IMR-90 (cell line): Measurements from ENCODE around the gene MTMR6. TPM values are rescaled to one million over a fixed set of nuclear protein-coding genes. Genes with fewer than 3 reads are reported as not detected.

Experiments
- ATAC-seq: fragments of 200-7000 bp; cut with Tn5 transposase; 2 replicates; pipeline ENCODE4 v1.9.1; 2020; ENCODE audit warnings: low read depth, mild to moderate bottlenecking, moderate library complexity
- BruUV-seq: library from RNA; stranded (reverse); fragments of 400-500 nt; replicated peaks from 2 replicates; lab custom pipeline; 2021; lab: Mats Ljungman, UMichigan
- CTCF ChIA-PET: fragments of 300-600 bp; formaldehyde crosslinking; extraction: SDS; loops from one replicate; lab custom pipeline; 2021; ENCODE audit warnings: antibody characterized with exemption; lab: Yijun Ruan, JAX
- POLR2A ChIA-PET: fragments of 300-600 bp; sonication (Branson Sonifier 250); formaldehyde crosslinking; loops from one replicate; lab custom pipeline; 2022; ENCODE audit warnings: antibody characterized with exemption; ENCODE audit not compliant: unreplicated experiment; lab: Charles Lee
- DNase-seq: peaks from one replicate; pipeline ENCODE4 v3.0.0; 2013
- H2AFZ ChIP-seq: replicated peaks from 2 replicates; pipeline ENCODE3; 2013; ENCODE audit warnings: low read length, mild to moderate bottlenecking; ENCODE audit not compliant: poor library complexity
- H2AK5ac ChIP-seq: 2 replicates; pipeline ENCODE4 v1.6.1; 2013; ENCODE audit warnings: low read depth, low read length, inconsistent platforms
- H2AK9ac ChIP-seq: replicated peaks from 2 replicates; pipeline ENCODE3; 2013; ENCODE audit warnings: mild to moderate bottlenecking, low read depth, low read length, moderate library complexity; ENCODE audit not compliant: poor library complexity
- H2BK120ac ChIP-seq: 2 replicates; pipeline ENCODE4 v1.6.1; 2013; ENCODE audit warnings: low read depth, low read length, inconsistent platforms
- H2BK15ac ChIP-seq: 3 replicates; pipeline ENCODE4 v1.6.1; 2013; ENCODE audit warnings: low read depth, low read length, inconsistent platforms
- H2BK20ac ChIP-seq: 2 replicates; pipeline ENCODE4 v1.6.1; 2013; ENCODE audit warnings: low read depth, mild to moderate bottlenecking, inconsistent platforms, low read length, moderate library complexity
- H2BK5ac ChIP-seq: 2 replicates; pipeline ENCODE4 v1.6.1; 2013; ENCODE audit warnings: mild to moderate bottlenecking, low read depth, low read length, inconsistent platforms; ENCODE audit not compliant: poor library complexity, severe bottlenecking
- H3K14ac ChIP-seq: replicated peaks from 2 replicates; pipeline ENCODE4 v1.6.1; 2013; ENCODE audit warnings: low read depth, low read length, inconsistent platforms
- H3K18ac ChIP-seq: 2 replicates; pipeline ENCODE4 v1.6.1; 2013; ENCODE audit warnings: low read depth, low read length, control low read depth
- H3K23ac ChIP-seq: 2 replicates; pipeline ENCODE4 v1.6.1; 2013; ENCODE audit warnings: low read depth, low read length, inconsistent platforms
- H3K27ac ChIP-seq: 2 replicates; pipeline ENCODE4 v1.5.1; 2013; ENCODE audit warnings: mild to moderate bottlenecking, control low read depth, low read length; ENCODE audit not compliant: insufficient read depth
- H3K27me3 ChIP-seq: 2 replicates; pipeline ENCODE4 v1.6.1; 2013; ENCODE audit warnings: low read length; ENCODE audit not compliant: control insufficient read depth, insufficient read depth
- H3K36me3 ChIP-seq: 2 replicates; pipeline ENCODE4 v1.6.1; 2013; ENCODE audit warnings: low read length, mixed read lengths; ENCODE audit not compliant: control insufficient read depth, insufficient read depth
- H3K4ac ChIP-seq: 2 replicates; pipeline ENCODE4 v1.6.1; 2013; ENCODE audit warnings: low read depth, low read length, inconsistent platforms
- H3K4me1 ChIP-seq: 2 replicates; pipeline ENCODE4 v1.6.1; 2013; ENCODE audit warnings: low read length, mixed read lengths; ENCODE audit not compliant: control insufficient read depth, insufficient read depth
- H3K4me2 ChIP-seq: 2 replicates; pipeline ENCODE4 v1.6.1; 2013; ENCODE audit warnings: low read depth, mild to moderate bottlenecking, control low read depth, low read length, moderate library complexity
- H3K4me3 ChIP-seq: 2 replicates; pipeline ENCODE4 v1.5.1; 2013; ENCODE audit warnings: low read depth, mild to moderate bottlenecking, control low read depth, low read length, moderate library complexity; ENCODE audit not compliant: insufficient read depth
- H3K56ac ChIP-seq: 2 replicates; pipeline ENCODE4 v1.6.1; 2013; ENCODE audit warnings: low read length, inconsistent platforms; ENCODE audit not compliant: insufficient read depth; ENCODE audit errors: extremely low read depth
- H3K79me1 ChIP-seq, 2 experiments: 2 replicates each; pipeline ENCODE4 v1.6.1; 2013; ENCODE audit warnings: low read length in 2 of 2, inconsistent platforms in 1 of 2, low read depth in 1 of 2
- H3K9ac ChIP-seq: 2 replicates; pipeline ENCODE4 v1.6.1; 2013; ENCODE audit warnings: low read depth, low read length, control low read depth
- H3K9me1 ChIP-seq: 2 replicates; pipeline ENCODE4 v1.6.1; 2013; ENCODE audit warnings: low read length, inconsistent platforms; ENCODE audit not compliant: insufficient read depth
- H3K9me3 ChIP-seq: 2 replicates; pipeline ENCODE4 v1.6.1; 2013; ENCODE audit warnings: low read length; ENCODE audit not compliant: control insufficient read depth, insufficient read depth
- H4K20me1 ChIP-seq: 2 replicates; pipeline ENCODE4 v1.6.1; 2013; ENCODE audit warnings: low read length, inconsistent platforms; ENCODE audit not compliant: insufficient read depth
- H4K5ac ChIP-seq: 2 replicates; pipeline ENCODE4 v1.6.1; 2013; ENCODE audit warnings: mild to moderate bottlenecking, low read depth, low read length, control low read depth
- H4K8ac ChIP-seq, 2 experiments: 2 replicates each; pipeline ENCODE4 v1.6.1; 2013; ENCODE audit warnings: low read depth in 2 of 2, low read length in 2 of 2, control low read depth in 1 of 2, inconsistent platforms in 1 of 2
- H4K91ac ChIP-seq: 2 replicates; pipeline ENCODE4 v1.6.1; 2013; ENCODE audit warnings: low read depth, low read length, inconsistent platforms; ENCODE audit not compliant: insufficient read depth
- BHLHE40 ChIP-seq: fragments of 150-350 bp; IDR thresholded peaks from 2 replicates; pipeline ENCODE4 v1.6.1; 2016; ENCODE audit warnings: mild to moderate bottlenecking, low read depth, low read length
- CEBPB ChIP-seq: IDR thresholded peaks from 2 replicates; pipeline ENCODE4 v1.6.1; 2012; ENCODE audit warnings: low read depth, low read length, improper control_type of control experiment
- CHD1 ChIP-seq: IDR thresholded peaks from 2 replicates; pipeline ENCODE4 v1.6.1; 2012; ENCODE audit warnings: low read depth, low read length, improper control_type of control experiment
- FOS ChIP-seq: fragments of 150-350 bp; IDR thresholded peaks from 2 replicates; pipeline ENCODE4 v1.6.1; 2016; ENCODE audit warnings: low read depth, low read length
- MAZ ChIP-seq: IDR thresholded peaks from 2 replicates; pipeline ENCODE4 v1.6.1; 2012; ENCODE audit warnings: low read depth, mild to moderate bottlenecking, low read length, improper control_type of control experiment, moderate library complexity, borderline replicate concordance
- MXI1 ChIP-seq: IDR thresholded peaks from 2 replicates; pipeline ENCODE4 v1.6.1; 2012; ENCODE audit warnings: low read depth, mild to moderate bottlenecking, low read length, moderate library complexity, borderline replicate concordance
- NFE2L2 ChIP-seq: fragments of 150-350 bp; IDR thresholded peaks from 2 replicates; pipeline ENCODE4 v1.6.1; 2016; ENCODE audit warnings: low read depth, mild to moderate bottlenecking, low read length
- POLR2A ChIP-seq: IDR thresholded peaks from 2 replicates; pipeline ENCODE4 v1.6.1; 2012; ENCODE audit warnings: mild to moderate bottlenecking, low read depth, low read length
- RCOR1 ChIP-seq: IDR thresholded peaks from 2 replicates; pipeline ENCODE4 v1.6.1; 2012; ENCODE audit warnings: mild to moderate bottlenecking, low read length, improper control_type of control experiment; ENCODE audit not compliant: insufficient replicate concordance
- SMC3 ChIP-seq: fragments of 150-350 bp; IDR thresholded peaks from 2 replicates; pipeline ENCODE4 v1.6.1; 2016; ENCODE audit warnings: low read depth, mild to moderate bottlenecking, antibody characterized with exemption, low read length, moderate library complexity
- USF2 ChIP-seq: fragments of 150-350 bp; IDR thresholded peaks from 2 replicates; pipeline ENCODE4 v1.6.1; 2017; ENCODE audit warnings: mild to moderate bottlenecking, antibody characterized with exemption, low read length, low read depth
- WGBS, 2 experiments: methylation state at CpG; one replicate each; pipeline versions ENCODE4 v1.1.5 to v1.1.7; 2013; ENCODE audit warnings: missing lambda C conversion rate in 2 of 2; ENCODE audit not compliant: insufficient read length in 1 of 2; ENCODE audit errors: extremely low coverage in 2 of 2; 5-methylcytosine and 5-hydroxymethylcytosine counted together
- dilution Hi-C: fragments of 300-500 bp; cut with HindIII; formaldehyde crosslinking; loops from one replicate; pipeline ENCODE4 v1.14.3; 2018; ENCODE audit warnings: low sequenced_read_pairs; ENCODE audit not compliant: unreplicated experiment
- in situ Hi-C: fragments of 300-500 bp; cut with MboI; formaldehyde crosslinking; loops from 3 replicates; pipeline ENCODE4 v1.14.3; 2019; ENCODE audit warnings: low sequenced_read_pairs, inconsistent platforms, mixed read lengths
- intact Hi-C: fragments of 100-400 bp; cut with micrococcal nuclease; formaldehyde crosslinking; loops from 2 replicates; pipeline ENCODE4 v1.10.0; 2022
- polyA plus RNA-seq, 3 experiments: library from polyadenylated mRNA; depleted of rRNA; stranded (reverse); fragments of >200 nt; gene quantifications; 2 replicates each; pipeline ENCODE4 v1.2.3, GENCODE V29; 2012; ENCODE audit warnings: low replicate concordance in 1 of 3
- total RNA-seq: library from RNA; depleted of rRNA; stranded (reverse); fragments of >200 nt; gene quantifications from 2 replicates; pipeline ENCODE4 v1.2.3, GENCODE V29; 2012

MTMR6 gene
- total and polyA plus RNA-seq, 2 of the 4 experiments (the other 2 are of a cell fraction) = 9.4 to 21.7 TPM

- intact Hi-C loops (no loop called here), in situ Hi-C loops (no loop called here), dilution Hi-C loops (no loop called here)
- Histone ChIP-seq H3K4me1 (no peaks in the 10 kb centered on the region), H3K14ac (no peak overlapping the region), H3K4me3 (no peak overlapping the region), H3K9me1 (no peaks in the 10 kb centered on the region; the same call in 1 of the 2 replicates), H3K4ac (no peak overlapping the region), H3K9ac (no peak overlapping the region), H3K23ac (no peak overlapping the region), H2BK15ac (no peak overlapping the region), H3K36me3 (peaks cover 20% of the 10 kb centered on the region), H2BK20ac (no peak overlapping the region), H3K27me3 (no peaks in the 10 kb centered on the region), H3K27ac (no peak overlapping the region), H4K91ac (no peak overlapping the region), H3K9me3 (no peaks in the 10 kb centered on the region), H3K4me2 (no peak overlapping the region), H2AFZ (no peak overlapping the region), H3K79me1 (peaks cover 4 to 8% of the 10 kb centered on the region in 2 experiments; a peak in 2 of 4 replicates), H2AK9ac (no peak overlapping the region), H2AK5ac (no peak overlapping the region), H3K56ac (no peak overlapping the region), H4K20me1 (no peaks in the 10 kb centered on the region), H2BK5ac (no peak overlapping the region), H3K18ac (no peak overlapping the region), H4K5ac (no peak overlapping the region), H2BK120ac (no peak overlapping the region), H4K8ac (no peak overlapping the region)
- BruUV-seq = no TSS peak
- TF ChIP-seq NFE2L2 (no peak), CHD1 (no peak), SMC3 (no peak), MAZ (no peak), RCOR1 (no peak), CEBPB (no peak), USF2 (no peak), FOS (no peak), BHLHE40 (no peak), MXI1 (no peak), POLR2A (no peak)
- no peak; the same call in 1 of the 2 replicates for ATAC-seq
- no CpG with 5 or more reads among the region's 3 CpGs for WGBS, 2 experiments
- POLR2A ChIA-PET = no interaction called here
- peak; percentile 21 for DNase-seq
- CTCF ChIA-PET = no interaction called here
Observed at GRCh38 chr13:25335856-25336255, 48.6 kb upstream of the MTMR6 start.
